Kidney glomerular epithelial cell (primary cell): ENCODE measurements around the gene CDC20.
A peak's percentile ranks its signal among the peaks of the same experiment; 100 is the strongest.
"Not testable (repeated sequence)": the region's sequence is repeated elsewhere in the genome, so short reads cannot be mapped to it uniquely, and the experiment has no call there.

ENCODE experiments used
- DNase-seq: peaks from one replicate; lab custom pipeline; 2025; lab: John Stamatoyannopoulos, UW

Gene CDC20

DNA sequence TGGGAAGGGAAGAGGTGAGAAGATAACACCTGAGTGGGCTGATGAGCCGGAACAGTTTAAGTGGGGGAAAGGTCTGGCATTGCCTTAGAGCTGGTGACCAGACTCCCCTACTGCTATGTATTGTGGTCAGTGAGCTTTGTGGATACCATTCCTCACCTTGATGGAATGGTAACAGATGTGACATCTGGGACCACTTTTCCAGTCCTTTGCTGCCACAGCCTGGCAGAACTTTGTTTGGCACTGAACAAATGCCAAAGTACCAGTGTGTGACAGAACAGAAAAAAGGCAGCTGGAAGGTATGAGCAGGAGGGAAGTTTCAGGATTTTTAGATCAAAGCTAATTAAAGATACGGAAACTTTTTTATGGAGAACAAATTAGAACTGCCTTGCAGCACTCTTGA, 24.7 kb downstream of the CDC20 start:
- no peak for DNase-seq

DNA sequence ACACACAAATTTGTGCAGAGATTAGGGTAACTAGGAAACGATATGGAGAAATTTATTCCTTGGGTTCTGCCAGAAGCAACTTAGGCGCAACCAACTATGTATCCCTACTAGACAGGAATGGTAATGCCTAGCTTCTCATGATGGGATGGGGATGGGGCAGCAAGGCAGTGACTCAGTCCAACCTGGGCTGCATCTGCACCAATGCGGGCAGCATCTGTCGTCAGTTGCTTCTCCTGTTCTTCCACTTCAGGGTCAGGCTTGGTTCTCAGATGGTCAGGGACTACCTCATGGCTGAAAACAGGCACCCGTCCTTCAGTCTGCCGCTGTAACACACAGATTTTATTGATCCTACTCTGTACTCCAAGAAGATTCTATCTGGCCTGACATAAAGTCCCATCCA, 27.9 kb downstream of the CDC20 start:
- DNase-seq: no peak

DNA sequence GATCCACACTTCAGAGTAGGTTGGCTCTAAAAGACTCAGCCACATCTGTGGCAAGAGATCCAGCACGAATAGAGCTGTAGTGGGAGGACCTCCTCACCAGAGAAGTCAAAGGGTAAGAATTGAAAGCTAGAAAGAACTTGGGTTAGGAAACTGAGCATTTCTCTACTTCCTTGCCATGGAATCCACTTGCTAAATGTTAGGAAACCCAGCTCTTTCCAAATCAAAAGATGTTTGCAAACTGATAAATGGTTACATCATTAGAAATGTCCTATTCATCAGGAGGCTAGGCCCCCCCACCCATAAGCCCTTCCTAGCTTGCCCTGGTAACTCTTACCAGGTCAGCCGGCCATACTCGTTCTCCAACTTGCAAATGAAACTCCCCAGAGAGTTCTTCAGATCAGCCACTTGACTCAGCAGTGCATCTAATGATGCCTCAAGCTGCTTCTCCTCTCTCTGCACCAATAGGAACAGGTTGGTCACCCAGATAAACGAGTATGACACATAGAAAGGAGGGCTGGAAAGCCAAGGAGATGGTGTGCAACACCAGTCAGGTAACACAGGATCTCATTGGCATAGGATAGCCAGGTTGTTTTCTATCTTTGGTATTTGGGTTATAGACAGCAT, 29.3 kb downstream of the CDC20 start:
- no peak for DNase-seq

DNA sequence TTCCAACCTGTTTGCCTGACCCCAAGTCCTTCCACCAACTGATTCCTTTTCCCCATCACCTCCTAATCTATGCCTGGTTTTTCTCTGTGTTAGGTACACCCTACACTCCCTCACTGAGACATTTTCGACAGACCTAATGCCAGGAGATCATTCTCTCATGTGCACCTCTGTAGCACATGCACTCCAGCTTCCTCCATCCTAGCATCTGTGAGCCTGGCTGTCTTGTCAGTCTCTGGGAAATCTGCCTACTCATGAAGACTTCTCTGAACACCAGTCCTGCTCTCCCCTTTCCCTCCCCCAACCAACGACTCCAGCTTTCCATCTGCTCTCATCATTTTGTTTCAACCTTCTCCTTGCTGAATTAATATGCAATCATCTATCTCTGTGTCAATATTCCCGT, 29.8 kb downstream of the CDC20 start:
- DNase-seq: no peak

DNA sequence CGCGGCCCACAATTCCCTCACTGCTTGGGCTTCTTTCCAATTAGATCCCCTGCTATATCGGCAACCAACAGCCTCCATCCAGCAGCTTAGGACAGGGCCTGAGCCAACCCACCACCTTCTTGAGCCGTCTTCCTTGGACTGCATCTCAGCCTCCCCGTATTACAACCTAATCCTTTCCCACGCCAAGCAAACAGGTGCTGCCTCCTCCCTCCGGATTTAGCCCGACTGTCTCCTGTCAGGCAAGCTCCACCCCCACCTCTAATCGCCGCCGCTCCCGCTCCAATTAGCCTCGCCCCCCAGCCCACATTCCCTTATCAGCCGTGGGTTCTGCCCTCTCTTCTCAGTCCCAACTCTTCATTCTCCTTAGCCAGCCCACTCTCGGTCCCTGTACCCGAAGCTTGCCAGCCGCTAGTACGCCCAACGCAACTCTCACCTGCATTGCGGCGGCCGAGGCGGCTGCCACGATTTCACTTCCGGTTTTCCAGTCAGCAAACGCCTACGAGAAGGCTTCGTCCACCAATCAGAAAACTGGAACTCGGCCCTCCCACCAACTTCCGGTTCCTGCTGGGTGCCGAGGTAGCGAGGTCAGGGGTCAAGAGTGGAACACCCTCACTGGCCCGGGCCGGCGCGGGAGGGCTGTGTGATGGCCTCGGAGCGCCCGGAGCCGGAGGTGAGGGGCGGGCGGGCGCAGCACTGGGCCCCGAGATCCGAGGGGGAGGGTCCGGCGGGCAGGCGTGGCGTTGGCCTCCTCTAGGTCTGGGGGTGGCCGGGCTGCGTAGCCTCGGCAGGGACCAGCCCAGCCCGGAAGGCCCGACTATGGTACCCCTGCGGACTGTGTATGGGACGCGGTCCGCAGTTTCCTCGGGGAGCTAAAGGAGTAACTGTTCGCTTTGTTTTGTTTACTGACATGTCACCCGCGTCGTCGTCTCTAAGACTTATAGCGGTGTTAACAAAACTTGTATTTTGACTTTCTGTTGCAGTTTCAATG, 30.8 kb downstream of the CDC20 start, which contains the start of the genes MED8 and SZT2:
MED8 (minus strand) TSS at position 475 of the 988 bp plus-strand sequence; CDS start at position 439, 36 bp downstream.
SZT2 (plus strand) TSS at position 574 of the 988 bp plus-strand sequence; CDS start at position 644, 70 bp downstream.
- DNase-seq: peak; percentile 98

DNA sequence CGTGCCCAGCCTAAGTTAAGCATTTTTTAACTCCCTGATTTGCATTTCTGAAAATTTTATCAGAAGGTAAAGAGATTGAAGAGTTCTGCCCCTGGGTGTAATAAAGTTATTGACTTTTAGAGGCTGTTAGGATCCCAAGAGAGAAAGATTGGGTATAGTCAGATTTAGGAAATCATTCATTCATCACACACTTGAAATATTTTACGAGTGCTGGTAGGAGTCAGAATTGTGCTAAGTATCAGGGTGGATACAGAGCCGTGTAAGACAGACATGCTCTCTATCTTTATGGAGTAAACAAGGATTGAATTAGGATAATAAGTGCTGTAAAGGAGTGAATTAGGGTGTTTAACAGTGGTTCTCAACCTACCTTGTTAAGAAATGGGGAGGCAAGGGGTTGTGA, 33.9 kb downstream of the CDC20 start:
- no peak for DNase-seq

DNA sequence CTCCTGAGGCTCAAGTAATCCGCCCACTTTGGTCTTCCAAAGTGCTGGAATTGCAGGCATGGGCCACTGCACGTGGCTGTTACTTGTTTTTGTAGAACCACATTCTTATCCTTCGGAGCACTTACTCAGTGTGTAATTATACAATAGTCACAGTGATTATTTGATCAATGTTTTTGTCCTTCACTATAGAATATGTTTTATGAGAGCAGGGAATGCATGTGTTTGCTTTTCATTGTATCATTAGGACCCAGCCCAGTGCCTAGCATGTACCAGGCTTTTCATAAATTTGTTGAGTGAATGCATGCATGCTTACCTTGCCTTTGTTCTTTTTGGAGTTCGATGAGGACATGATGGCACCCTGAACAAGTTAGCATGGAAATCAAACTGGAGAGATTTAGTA, 36.7 kb downstream of the CDC20 start:
- DNase-seq: no peak

DNA sequence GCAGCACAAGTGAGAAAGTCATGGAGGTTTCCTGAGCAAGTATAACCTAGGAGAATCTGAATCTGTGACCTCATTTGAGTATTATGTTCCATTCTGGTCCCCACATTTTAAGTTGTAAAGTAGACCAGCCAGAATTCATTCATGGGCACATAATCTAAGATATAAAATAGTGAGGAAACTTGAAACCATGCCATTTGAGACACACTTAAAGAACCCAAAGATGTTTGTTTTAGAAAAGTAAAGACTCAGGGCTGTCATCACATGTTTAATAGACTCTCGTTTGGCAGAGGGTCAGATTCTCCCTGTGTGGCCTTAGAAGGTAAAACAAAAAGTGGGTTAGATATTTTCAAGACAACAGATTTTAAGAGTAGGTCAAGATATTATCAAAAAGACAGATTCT, 37.3 kb downstream of the CDC20 start:
- DNase-seq: no peak

DNA sequence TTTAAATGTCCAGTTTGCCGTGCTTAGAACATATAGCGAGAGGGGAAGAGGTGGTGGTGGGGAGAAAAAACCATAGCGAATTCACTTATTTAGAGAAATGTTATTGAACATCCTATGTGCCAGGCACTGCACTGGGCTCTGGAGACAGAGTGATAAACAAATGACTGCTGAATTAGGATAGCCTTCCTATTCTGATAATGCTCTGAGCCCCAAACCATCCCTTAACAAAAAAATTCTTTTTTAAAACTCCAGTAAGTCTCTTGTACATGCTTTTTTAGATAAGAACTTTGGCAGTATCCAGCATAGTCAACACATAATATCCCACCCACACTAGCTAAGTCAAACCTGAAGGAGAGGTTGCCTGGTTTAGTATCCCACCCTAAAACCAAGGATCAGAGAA, 39.4 kb downstream of the CDC20 start:
- no peak for DNase-seq

DNA sequence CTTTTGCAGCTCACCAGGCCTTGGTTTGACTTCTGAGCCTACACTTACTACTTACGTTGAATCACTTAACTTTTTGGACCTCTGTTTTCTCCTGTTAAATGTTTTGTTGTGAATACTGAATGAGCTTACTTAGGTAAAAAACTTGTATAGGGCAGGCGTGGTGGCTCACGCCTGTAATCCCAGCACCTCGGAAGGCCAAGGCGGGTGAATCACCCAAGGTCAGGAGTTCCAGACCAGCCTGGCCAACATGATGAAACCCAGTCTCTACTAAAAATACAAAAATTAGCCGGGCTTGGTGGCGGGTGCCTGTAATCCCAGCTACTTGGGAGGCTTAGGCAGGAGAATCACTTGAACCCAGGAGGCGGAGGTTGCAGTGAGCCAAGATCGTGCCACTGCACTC, 41.7 kb downstream of the CDC20 start:
- DNase-seq: not testable (repeated sequence)

DNA sequence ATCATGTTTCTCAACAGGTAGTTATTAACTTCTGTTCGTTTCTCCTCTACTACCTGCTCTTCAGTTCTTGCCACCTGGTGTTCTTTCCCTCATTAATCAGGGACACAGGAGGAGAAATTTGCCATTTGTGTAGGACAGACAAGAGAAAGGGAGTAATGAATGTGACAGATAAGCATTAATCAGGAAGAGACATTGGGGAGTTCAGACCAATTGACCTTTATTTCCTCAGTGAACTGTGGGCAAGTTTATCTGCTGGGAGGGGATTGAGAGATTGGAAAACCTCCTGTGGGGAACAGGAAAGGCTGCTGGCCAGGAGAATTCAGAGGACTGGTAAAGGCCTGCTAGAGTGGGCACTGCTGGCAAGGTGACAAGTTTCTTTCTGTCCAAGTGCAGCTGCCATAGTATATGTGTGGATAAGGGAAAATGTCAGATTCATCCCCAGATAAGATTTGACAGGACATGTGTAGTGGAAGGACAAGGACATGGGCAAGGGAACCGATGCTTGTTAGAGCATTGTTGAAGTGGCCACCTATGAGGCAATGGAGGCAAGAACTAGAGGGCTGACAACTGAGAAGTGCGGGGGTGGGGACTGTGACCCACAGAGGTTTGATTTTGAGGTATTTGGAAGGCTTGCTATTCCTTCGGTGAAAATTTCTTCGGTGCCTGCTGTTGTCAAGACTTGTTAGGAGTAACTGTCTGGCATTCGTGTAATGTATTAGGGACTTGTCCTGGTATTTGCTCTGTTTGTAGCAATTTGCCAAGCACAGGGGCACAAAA, 43.5 kb downstream of the CDC20 start:
- DNase-seq: no peak

DNA sequence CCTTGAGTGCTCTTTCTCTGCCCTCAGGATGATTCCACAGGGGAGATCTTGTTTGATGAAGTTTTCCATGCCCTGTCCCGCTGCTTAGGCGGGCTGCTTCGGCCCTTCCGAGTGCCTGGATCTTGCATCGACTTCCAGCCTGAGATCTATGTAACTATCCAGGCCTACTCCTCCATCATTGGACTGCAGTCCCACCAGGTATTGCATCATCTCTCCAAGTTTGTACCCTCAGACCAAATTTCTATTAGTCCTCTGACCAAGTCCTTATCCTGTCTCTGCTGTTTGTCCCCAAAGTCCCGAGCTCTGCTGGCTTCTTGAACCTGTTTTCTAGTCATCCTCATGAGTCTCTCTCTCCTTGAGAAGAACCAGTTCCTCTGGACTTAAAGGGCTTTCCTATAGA, 45.6 kb downstream of the CDC20 start:
- no peak for DNase-seq

DNA sequence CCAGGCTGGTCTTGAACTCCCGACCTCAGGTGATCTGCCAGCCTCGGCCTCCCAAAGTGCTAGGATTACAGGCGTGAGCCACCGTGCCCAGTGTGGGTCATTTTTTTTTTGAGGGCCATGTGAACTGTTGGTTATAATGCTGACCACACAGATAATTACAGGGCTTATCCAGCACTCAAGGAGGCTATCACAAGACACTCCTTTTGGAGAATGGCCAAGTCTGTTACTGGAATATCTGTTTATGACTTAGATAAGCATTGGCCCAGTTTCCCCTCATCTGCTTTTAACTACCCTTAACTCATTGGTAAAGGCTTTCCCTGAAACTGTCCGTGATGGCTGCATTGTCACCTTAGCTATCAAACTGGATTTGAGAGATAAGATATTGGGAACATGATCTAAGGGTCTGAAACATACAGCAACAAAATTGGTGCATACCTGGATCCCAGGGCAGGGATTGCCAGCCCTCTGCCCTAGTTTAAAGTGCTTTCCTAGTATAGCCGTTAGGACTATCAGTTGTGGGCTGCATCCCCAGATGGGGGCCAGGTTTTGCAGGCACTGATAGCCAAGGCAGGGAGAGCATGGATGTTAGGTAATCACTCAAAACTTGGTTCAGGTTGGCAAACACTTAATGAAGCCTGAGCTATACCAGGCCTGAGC, 46.6 kb downstream of the CDC20 start:
- no peak for DNase-seq

DNA sequence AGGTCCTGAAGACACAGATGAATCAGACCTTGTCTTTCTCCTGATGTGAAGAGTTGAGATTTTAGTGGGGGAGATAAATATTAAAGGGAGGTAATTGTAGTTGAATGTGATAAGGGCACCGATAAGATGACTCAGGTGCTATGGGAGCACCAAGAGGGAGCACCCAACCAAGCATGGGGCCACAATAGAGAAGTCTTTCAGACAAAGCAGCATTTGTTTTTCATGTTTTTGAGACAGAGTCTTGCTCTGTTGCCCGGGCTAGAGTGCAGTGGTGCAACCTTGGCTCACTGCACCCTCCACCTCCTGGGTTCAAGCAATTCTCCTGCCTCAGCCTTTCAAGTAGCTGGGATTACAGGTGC, 47.1 kb downstream of the CDC20 start:
- DNase-seq: no peak

DNA sequence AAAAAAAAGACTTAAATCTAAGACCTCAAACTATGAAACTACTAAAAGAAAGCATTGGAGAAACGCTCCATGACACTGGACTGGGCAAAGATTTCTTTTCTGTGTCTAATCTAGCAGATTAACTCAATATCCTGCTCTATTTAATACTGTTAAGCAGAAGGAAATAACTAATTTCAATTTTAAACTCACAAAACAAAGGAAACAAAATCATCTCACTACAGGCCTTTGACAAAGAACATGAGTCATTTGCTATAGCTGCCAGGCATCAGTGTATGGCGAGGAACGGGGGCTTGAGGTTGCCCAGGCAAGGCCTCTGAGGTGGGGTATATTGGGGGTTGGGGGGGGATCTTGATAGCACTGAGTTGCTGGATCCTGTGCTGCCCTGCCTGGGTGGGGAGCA, 51.8 kb downstream of the CDC20 start:
- no peak for DNase-seq
